GM12878 (cell line): ENCODE data around the gene BAZ2B. TPM values are rescaled to one million over a fixed set of nuclear protein-coding genes. Genes with fewer than 3 reads are reported as not detected.
A peak's percentile ranks its signal among the peaks of the same experiment; 100 is the strongest.

Experiments used
- ATAC-seq: fragments of 200-7000 bp; cut with Tn5 transposase; 3 replicates; pipeline ENCODE4 v1.9.1; 2020; ENCODE audit warnings: mild to moderate bottlenecking, moderate library complexity
- BruUV-seq: library from RNA; stranded (reverse); fragments of 400-500 nt; replicated peaks from 2 replicates; lab custom pipeline; 2021; lab: Mats Ljungman, UMichigan
- CTCF ChIA-PET: fragments of 300-600 bp; sonication (Branson Sonifier 250); formaldehyde crosslinking; extraction: SDS; loops from one replicate; lab custom pipeline; 2021; ENCODE audit warnings: inconsistent platforms; lab: Yijun Ruan, JAX
- POLR2A ChIA-PET: fragments of 350-600 bp; formaldehyde crosslinking; extraction: SDS; loops from one replicate; lab custom pipeline; 2021; ENCODE audit warnings: inconsistent platforms; lab: Charles Lee
- RAD21 ChIA-PET: fragments of 300-600 bp; sonication (Branson Sonifier 250); formaldehyde crosslinking; loops from one replicate; lab custom pipeline; 2023; ENCODE audit warnings: antibody characterized with exemption; ENCODE audit not compliant: unreplicated experiment; lab: Charles Lee
- SMC1A ChIA-PET: fragments of 300-600 bp; sonication (Branson Sonifier 250); formaldehyde crosslinking; loops from one replicate; lab custom pipeline; 2023; ENCODE audit not compliant: unreplicated experiment, uncharacterized antibody; lab: Charles Lee
- DNase-seq: peaks from one replicate; pipeline ENCODE4 v3.0.0-alpha.2; 2011; ENCODE audit warnings: low read depth, low spot score
- FAIRE-seq: peaks from 3 replicates; lab custom pipeline; 2011; peaks lifted over from hg19 to GRCh38; lab: Jason Lieb, UNC
- H2AFZ ChIP-seq: 2 replicates; pipeline ENCODE4 v1.6.0; 2011; ENCODE audit warnings: low read depth, low read length, control low read depth; ENCODE audit not compliant: control insufficient read depth
- H3K27ac ChIP-seq: 2 replicates; pipeline ENCODE4 v1.5.1; 2011; ENCODE audit warnings: control low read depth; ENCODE audit not compliant: control insufficient read depth, insufficient read depth
- H3K27me3 ChIP-seq, 2 experiments: replicated peaks in 1 of 2; 2 replicates each; pipeline versions ENCODE4 v1.6.0 to v1.6.1; 2011; ENCODE audit warnings: low read length in 1 of 2; ENCODE audit not compliant: control insufficient read depth in 2 of 2, insufficient read depth in 2 of 2
- H3K36me3 ChIP-seq, 2 experiments: 2 replicates each; pipeline ENCODE4 v1.5.1; 2011; ENCODE audit warnings: low read length in 1 of 2; ENCODE audit not compliant: control insufficient read depth in 2 of 2, insufficient read depth in 2 of 2
- H3K4me1 ChIP-seq: 2 replicates; pipeline ENCODE4 v1.6.1; 2011; ENCODE audit warnings: mild to moderate bottlenecking, low read length, moderate library complexity, mixed read lengths; ENCODE audit not compliant: control insufficient read depth, insufficient read depth
- H3K4me2 ChIP-seq: 2 replicates; pipeline ENCODE4 v1.6.0; 2011; ENCODE audit warnings: control low read depth; ENCODE audit not compliant: control insufficient read depth, insufficient read depth
- H3K4me3 ChIP-seq: fragments of 200-600 bp; sonication (generic); 2 replicates; pipeline ENCODE4 v1.5.1; 2016
- H3K79me2 ChIP-seq: 2 replicates; pipeline ENCODE4 v1.6.0; 2011; ENCODE audit warnings: low read length; ENCODE audit not compliant: control insufficient read depth, insufficient read depth
- H3K9ac ChIP-seq: 2 replicates; pipeline ENCODE4 v1.8.0; 2011; ENCODE audit warnings: low read length, control low read depth, mixed read lengths; ENCODE audit not compliant: control insufficient read depth, insufficient read depth
- H3K9me3 ChIP-seq: replicated peaks from 3 replicates; pipeline ENCODE4 v1.5.1; 2011; ENCODE audit warnings: mild to moderate bottlenecking, low read length; ENCODE audit not compliant: control insufficient read depth, insufficient read depth
- H4K20me1 ChIP-seq: 2 replicates; pipeline ENCODE4 v1.6.0; 2011; ENCODE audit not compliant: control insufficient read depth, insufficient read depth
- BACH1 ChIP-seq: fragments of 450-650 bp; IDR thresholded peaks from 2 replicates; pipeline ENCODE4 v1.6.1; 2017; ENCODE audit warnings: mild to moderate bottlenecking, borderline replicate concordance
- BCL11A ChIP-seq: IDR thresholded peaks from 2 replicates; pipeline ENCODE4 v1.6.1; 2011; ENCODE audit warnings: low read depth, low read length
- CEBPB ChIP-seq, 2 experiments: fragments of 150-350 bp in 1 of 2; IDR thresholded peaks; 2 replicates each; pipeline ENCODE4 v1.6.1; 2012 to 2014; ENCODE audit warnings: low read depth in 2 of 2, low read length in 2 of 2, borderline replicate concordance in 1 of 2, inconsistent platforms in 1 of 2
- CREM ChIP-seq: IDR thresholded peaks from 2 replicates; pipeline ENCODE4 v1.6.1; 2014; ENCODE audit warnings: antibody characterized with exemption, low read depth
- FOXK2 ChIP-seq: fragments of 450-650 bp; IDR thresholded peaks from 2 replicates; pipeline ENCODE4 v1.6.1; 2017; ENCODE audit warnings: mild to moderate bottlenecking, moderate library complexity
- IRF4 ChIP-seq: IDR thresholded peaks from 2 replicates; pipeline ENCODE4 v1.6.1; 2011; ENCODE audit warnings: low read depth, low read length
- POLR2A ChIP-seq: IDR thresholded peaks from 2 replicates; pipeline ENCODE4 v1.6.1; 2011; ENCODE audit warnings: low read depth, mild to moderate bottlenecking, low read length
- POU2F2 ChIP-seq: IDR thresholded peaks from 3 replicates; pipeline ENCODE4 v1.6.1; 2011; ENCODE audit warnings: low read depth, mild to moderate bottlenecking, low read length, borderline replicate concordance
- SMAD1 ChIP-seq: fragments of 450-650 bp; IDR thresholded peaks from 2 replicates; pipeline ENCODE4 v1.6.1; 2018; ENCODE audit warnings: mild to moderate bottlenecking, low read depth; ENCODE audit not compliant: partially characterized antibody
- STAT1 ChIP-seq: fragments of 450-650 bp; conservative IDR thresholded peaks from 2 replicates; pipeline ENCODE4 v1.6.1; 2014; ENCODE audit warnings: antibody characterized with exemption, mild to moderate bottlenecking
- TCF3 ChIP-seq: IDR thresholded peaks from 2 replicates; pipeline ENCODE4 v1.6.1; 2012; ENCODE audit warnings: low read depth, mild to moderate bottlenecking, low read length, borderline replicate concordance; ENCODE audit not compliant: insufficient read depth
- ZNF622 ChIP-seq: fragments of 450-650 bp; IDR thresholded peaks from 2 replicates; pipeline ENCODE4 v1.6.1; 2017; ENCODE audit warnings: mild to moderate bottlenecking, inconsistent platforms
- WGBS: methylation state at CpG from one replicate; pipeline ENCODE4 v1.1.6; 2016; ENCODE audit warnings: low lambda C conversion rate; ENCODE audit not compliant: insufficient replicate concordance, insufficient coverage; ENCODE audit errors: missing lambda C conversion rate; 5-methylcytosine and 5-hydroxymethylcytosine counted together
- in situ Hi-C: fragments of 300-500 bp; cut with MboI; formaldehyde crosslinking; loops from 9 replicates; pipeline ENCODE4 v1.14.3; 2018; ENCODE audit warnings: mixed read lengths
- intact Hi-C: fragments of 100-400 bp; cut with micrococcal nuclease; formaldehyde crosslinking; loops from one replicate; pipeline ENCODE4 v1.14.2; 2022; ENCODE audit not compliant: unreplicated experiment
- polyA plus RNA-seq, 11 experiments: library from polyadenylated mRNA; depleted of rRNA in 4 of 11; unstranded in 6 of 11; stranded (reverse) in 5 of 11; fragments of >200 nt; fragmentation: Nextera tagmentation in 4 of 11; fragmentation: Illumina TruSeq in 1 of 11; extraction: Ambion mirVana in 4 of 11; extraction: Trizol in 1 of 11; gene quantifications; 1 replicate in 1 of 11; 2 replicates in 10 of 11; pipeline versions ENCODE4 v1.2.1 to v1.2.3, GENCODE V29; 2011 to 2016; ENCODE audit warnings: inconsistent platforms in 2 of 11, missing spikeins in 2 of 11, low read depth in 1 of 11
- total RNA-seq, 4 experiments: library from RNA; depleted of rRNA in 3 of 4; stranded (reverse); fragments of >200 nt in 3 of 4; fragmentation: Illumina TruSeq in 1 of 4; extraction: Trizol in 1 of 4; gene quantifications; 2 replicates each; pipeline versions ENCODE4 v1.2.1 to v1.2.3, GENCODE V29; 2013 to 2021
- TF ChIP-seq, protein P1 (sequence below): IDR thresholded peaks from 2 replicates; pipeline ENCODE4 v1.6.1; 2012; ENCODE audit warnings: low read depth, low read length, improper control_type of control experiment
- TF ChIP-seq, protein P2 (sequence below): fragments of 450-650 bp; formaldehyde crosslinking; IDR thresholded peaks from 2 replicates; pipeline ENCODE4 v1.5.0; 2022; ENCODE audit warnings: mild to moderate bottlenecking, missing genetic modification characterization

BAZ2B gene
- total and polyA plus RNA-seq, 10 of the 15 experiments (the other 5 are each of a cell fraction or from before 2014, with no cell fraction given), result 8.8 to 49.7 (median 24.7) TPM

DNA sequence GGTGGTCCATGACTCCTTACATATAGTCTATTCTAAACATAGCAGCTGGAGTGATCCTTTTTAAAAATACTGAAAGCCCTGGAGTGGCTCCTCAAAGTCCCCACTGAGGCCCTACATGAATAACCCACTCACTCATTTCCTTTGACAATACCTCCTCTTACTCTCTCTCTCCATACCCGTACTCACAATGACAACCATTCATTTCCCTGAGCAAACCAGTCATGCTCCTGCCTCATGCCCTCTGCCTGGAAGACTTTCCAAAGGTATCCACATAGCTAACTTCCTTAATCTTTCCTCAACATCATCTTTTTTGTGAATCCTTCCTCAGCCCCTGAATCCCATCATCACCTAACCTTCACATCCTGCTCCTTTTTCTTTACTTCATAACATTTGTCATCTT lies 102.6 kb downstream of the BAZ2B start:
- no peak for DNase-seq
- POLR2A ChIA-PET, result no interaction called here
- 80% methylated on average over 1 of the region's 1 CpG for WGBS
- Histone ChIP-seq H3K27me3 (no peaks in the 10 kb centered on the region), H3K9ac (no peak overlapping the region), H3K36me3 (no peaks in the 10 kb centered on the region), H3K79me2 (peaks cover 11% of the 10 kb centered on the region), H3K4me2 (peak overlapping the region; percentile 27)
- in situ Hi-C loops, result no loop called here
- ATAC-seq, result no peak
- RAD21 ChIA-PET, result no interaction called here
- TF ChIP-seq CEBPB (IDR thresholded peaks at IDR 0.05; ENCODE audit: borderline replicate concordance in 1 of 2, low read depth in 2 of 2, low read length in 2 of 2) (no peak), BACH1 (no peak), TCF3 (no peak), SMAD1 (no peak), BCL11A (no peak), STAT1 (no peak), POLR2A (no peak), IRF4 (no peak), CREM (no peak), POU2F2 (no peak), FOXK2 (no peak), ZNF622 (no peak)
- TF ChIP-seq, protein P1, sequence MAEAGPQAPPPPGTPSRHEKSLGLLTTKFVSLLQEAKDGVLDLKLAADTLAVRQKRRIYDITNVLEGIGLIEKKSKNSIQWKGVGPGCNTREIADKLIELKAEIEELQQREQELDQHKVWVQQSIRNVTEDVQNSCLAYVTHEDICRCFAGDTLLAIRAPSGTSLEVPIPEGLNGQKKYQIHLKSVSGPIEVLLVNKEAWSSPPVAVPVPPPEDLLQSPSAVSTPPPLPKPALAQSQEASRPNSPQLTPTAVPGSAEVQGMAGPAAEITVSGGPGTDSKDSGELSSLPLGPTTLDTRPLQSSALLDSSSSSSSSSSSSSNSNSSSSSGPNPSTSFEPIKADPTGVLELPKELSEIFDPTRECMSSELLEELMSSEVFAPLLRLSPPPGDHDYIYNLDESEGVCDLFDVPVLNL, result no peak
- TF ChIP-seq, protein P2, sequence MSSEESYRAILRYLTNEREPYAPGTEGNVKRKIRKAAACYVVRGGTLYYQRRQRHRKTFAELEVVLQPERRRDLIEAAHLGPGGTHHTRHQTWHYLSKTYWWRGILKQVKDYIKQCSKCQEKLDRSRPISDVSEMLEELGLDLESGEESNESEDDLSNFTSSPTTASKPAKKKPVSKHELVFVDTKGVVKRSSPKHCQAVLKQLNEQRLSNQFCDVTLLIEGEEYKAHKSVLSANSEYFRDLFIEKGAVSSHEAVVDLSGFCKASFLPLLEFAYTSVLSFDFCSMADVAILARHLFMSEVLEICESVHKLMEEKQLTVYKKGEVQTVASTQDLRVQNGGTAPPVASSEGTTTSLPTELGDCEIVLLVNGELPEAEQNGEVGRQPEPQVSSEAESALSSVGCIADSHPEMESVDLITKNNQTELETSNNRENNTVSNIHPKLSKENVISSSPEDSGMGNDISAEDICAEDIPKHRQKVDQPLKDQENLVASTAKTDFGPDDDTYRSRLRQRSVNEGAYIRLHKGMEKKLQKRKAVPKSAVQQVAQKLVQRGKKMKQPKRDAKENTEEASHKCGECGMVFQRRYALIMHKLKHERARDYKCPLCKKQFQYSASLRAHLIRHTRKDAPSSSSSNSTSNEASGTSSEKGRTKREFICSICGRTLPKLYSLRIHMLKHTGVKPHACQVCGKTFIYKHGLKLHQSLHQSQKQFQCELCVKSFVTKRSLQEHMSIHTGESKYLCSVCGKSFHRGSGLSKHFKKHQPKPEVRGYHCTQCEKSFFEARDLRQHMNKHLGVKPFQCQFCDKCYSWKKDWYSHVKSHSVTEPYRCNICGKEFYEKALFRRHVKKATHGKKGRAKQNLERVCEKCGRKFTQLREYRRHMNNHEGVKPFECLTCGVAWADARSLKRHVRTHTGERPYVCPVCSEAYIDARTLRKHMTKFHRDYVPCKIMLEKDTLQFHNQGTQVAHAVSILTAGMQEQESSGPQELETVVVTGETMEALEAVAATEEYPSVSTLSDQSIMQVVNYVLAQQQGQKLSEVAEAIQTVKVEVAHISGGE, result no peak
- TF ChIP-seq, all 136 proteins: peak for 0
- no TSS peak for BruUV-seq
- Histone ChIP-seq H3K9me3 (no peaks in the 10 kb centered on the region; the same call in 1 of the 3 replicates), H4K20me1 (no peaks in the 10 kb centered on the region), H3K4me1 (no peaks in the 10 kb centered on the region; the same call in 1 of the 2 replicates), H2AFZ (no peak overlapping the region), H3K4me3 (no peak overlapping the region), H3K27ac (no peak overlapping the region)
- FAIRE-seq, result no peak
- intact Hi-C loops, result no loop called here
- ChIA-PET CTCF (interaction anchor here (0.6 kb wide), 1 partner anchor 532 kb away, joined by 3 read pairs; no protein-coding TSS in a partner anchor), SMC1A (interaction anchor here (1.1 to 1.9 kb wide), 2 partner anchors 9 to 35 kb away, joined by 3 to 5 read pairs; no protein-coding TSS in a partner anchor)
